Fibroblast of lung (primary cell): Measurements from ENCODE around the gene DPEP2. TPM values are rescaled to one million over a fixed set of nuclear protein-coding genes. Genes with fewer than 3 reads are reported as not detected.

ENCODE experiments used
- DNase-seq, 2 donors: peaks; one replicate each; pipeline versions ENCODE4 v3.0.0 to v3.0.0-alpha.2; 2010; ENCODE audit warnings: low read depth in 2 of 2
- H2AFZ ChIP-seq: 2 replicates; pipeline ENCODE4 v1.5.1; 2012; ENCODE audit warnings: low read length, control low read depth, inconsistent platforms
- H3K27ac ChIP-seq: 2 replicates; pipeline ENCODE4 v1.5.1; 2011; ENCODE audit warnings: low read length, control low read depth; ENCODE audit not compliant: insufficient read depth
- H3K27me3 ChIP-seq: 2 replicates; pipeline ENCODE4 v1.5.1; 2011; ENCODE audit warnings: mild to moderate bottlenecking, low read length; ENCODE audit not compliant: control insufficient read depth, insufficient read depth
- H3K36me3 ChIP-seq: 2 replicates; pipeline ENCODE4 v1.5.1; 2011; ENCODE audit warnings: low read length; ENCODE audit not compliant: control insufficient read depth, insufficient read depth
- H3K4me1 ChIP-seq: 2 replicates; pipeline ENCODE4 v1.5.1; 2011; ENCODE audit warnings: low read length; ENCODE audit not compliant: control insufficient read depth, insufficient read depth; ENCODE audit errors: extremely low read depth
- H3K4me2 ChIP-seq: 2 replicates; pipeline ENCODE4 v1.5.1; 2011; ENCODE audit warnings: low read length, control low read depth; ENCODE audit not compliant: insufficient read depth; ENCODE audit errors: extremely low read depth
- H3K4me3 ChIP-seq, 4 experiments: fragments of 200-600 bp in 1 of 4; sonication (generic) in 1 of 4; replicated peaks in 1 of 4; 2 replicates each; pipeline ENCODE4 v1.5.1; 2011 to 2016; ENCODE audit warnings: low read length in 4 of 4, low read depth in 3 of 4, mild to moderate bottlenecking in 3 of 4, control low read depth in 2 of 4, inconsistent platforms in 1 of 4, mixed read lengths in 1 of 4; ENCODE audit not compliant: insufficient read depth in 1 of 4; ENCODE audit errors: control extremely low read depth in 1 of 4
- H3K79me2 ChIP-seq: 2 replicates; pipeline ENCODE4 v1.5.1; 2012; ENCODE audit warnings: mild to moderate bottlenecking, low read length, inconsistent platforms; ENCODE audit not compliant: control insufficient read depth, insufficient read depth
- H3K9ac ChIP-seq: 2 replicates; pipeline ENCODE4 v1.5.1; 2011; ENCODE audit warnings: mild to moderate bottlenecking, low read length, control low read depth; ENCODE audit not compliant: insufficient read depth
- H3K9me3 ChIP-seq: 2 replicates; pipeline ENCODE4 v1.5.1; 2012; ENCODE audit warnings: low read depth, low read length; ENCODE audit not compliant: control insufficient read depth, insufficient read depth
- H4K20me1 ChIP-seq: 2 replicates; pipeline ENCODE4 v1.5.1; 2011; ENCODE audit warnings: low read length; ENCODE audit not compliant: control insufficient read depth, insufficient read depth; ENCODE audit errors: extremely low read depth
- CTCF ChIP-seq, 2 donors: IDR thresholded peaks in 1 of 2; conservative IDR thresholded peaks in 1 of 2; 1 replicate in 1 of 2; 2 replicates in 1 of 2; pipeline ENCODE4 v1.5.1; 2011 to 2012; ENCODE audit warnings: low read length in 2 of 2, control low read depth in 1 of 2, inconsistent platforms in 1 of 2, low read depth in 1 of 2, mild to moderate bottlenecking in 1 of 2
- EZH2 ChIP-seq: IDR thresholded peaks from 2 replicates; pipeline ENCODE4 v1.5.1; 2012; ENCODE audit warnings: low read length, control low read depth, mild to moderate bottlenecking; ENCODE audit errors: missing control alignments
- polyA plus RNA-seq, 2 donors: library from polyadenylated mRNA; depleted of rRNA in 1 of 2; stranded (reverse) in 1 of 2; unstranded in 1 of 2; fragments of >200 nt; gene quantifications; 2 replicates each; pipeline ENCODE4 v1.2.1, GENCODE V29; 2011 to 2012; ENCODE audit warnings: missing spikeins in 1 of 2
- total RNA-seq: library from RNA; depleted of rRNA; stranded (reverse); fragments of >200 nt; gene quantifications from 2 replicates; pipeline ENCODE4 v1.2.1, GENCODE V29; 2014

DPEP2 gene
- total and polyA plus RNA-seq, 2 donors (not counting 1 experiment from before 2014, with no cell fraction given): not detected

GRCh38 chr16:67969254-67970039 lies 29.8 kb downstream of the DPEP2 start:
- H3K4me2 ChIP-seq: peak overlapping the region; percentile 99

GRCh38 chr16:67968400-67969253 lies 30.7 kb downstream of the DPEP2 start, which contains the start of gene SLC12A4:
TSS of gene SLC12A4 (minus strand) at chr16:67968637. CDS start at chr16:67968553, 84 bp downstream.
- peaks cover 46% of the 10 kb centered on the region for H3K79me2 ChIP-seq
- peak within 1 kb of the TSS; percentile 44 to 99 (median 84) for H3K4me3 ChIP-seq
- H4K20me1 ChIP-seq: no peaks in the 10 kb centered on the region
- DNase-seq: peak; percentile 72 to 76
- H3K27me3 ChIP-seq: no peaks in the 10 kb centered on the region
- peaks cover 5% of the 10 kb centered on the region for H3K36me3 ChIP-seq
- no peak for TF ChIP-seq EZH2
- TF ChIP-seq CTCF (conservative IDR thresholded peaks at IDR 0.05 in 1 of 2, IDR thresholded peaks at IDR 0.05 in 1 of 2; ENCODE audit: low read depth in 1 of 2, low read length in 2 of 2): no peak
- peak within 1 kb of the TSS; percentile 92 for H3K9ac ChIP-seq
- H2AFZ ChIP-seq: peak within 1 kb of the TSS; percentile 90
- H3K9me3 ChIP-seq: no peaks in the 10 kb centered on the region
- H3K4me1 ChIP-seq: peaks cover 25% of the 10 kb centered on the region
- H3K27ac ChIP-seq: peak within 1 kb of the TSS; percentile 85
- H3K4me2 ChIP-seq: peak within 1 kb of the TSS; percentile 99

More at GRCh38 chr16:67969254-67970039, 29.8 kb downstream of the DPEP2 start:
- Histone ChIP-seq H3K9ac (peak overlapping the region; percentile 92), H3K27ac (no peak overlapping the region), H4K20me1 (no peaks in the 10 kb centered on the region), H3K36me3 (peaks cover 4% of the 10 kb centered on the region), H3K4me3 (peak overlapping the region; percentile 44 to 99 (median 74)), H3K4me1 (peaks cover 22% of the 10 kb centered on the region), H3K27me3 (no peaks in the 10 kb centered on the region), H3K9me3 (no peaks in the 10 kb centered on the region), H3K79me2 (peaks cover 38% of the 10 kb centered on the region), H2AFZ (peak overlapping the region; percentile 90)
- no peak for DNase-seq
- TF ChIP-seq CTCF (conservative IDR thresholded peaks at IDR 0.05 in 1 of 2, IDR thresholded peaks at IDR 0.05 in 1 of 2; ENCODE audit: low read depth in 1 of 2, low read length in 2 of 2) (no peak), EZH2 (no peak)

GRCh38 chr16:67967958-67968399 lies 31.3 kb downstream of the DPEP2 start:
- DNase-seq: peak; percentile 35 to 39
- Histone ChIP-seq H3K4me2 (peak overlapping the region; percentile 91), H2AFZ (no peak overlapping the region), H4K20me1 (no peaks in the 10 kb centered on the region), H3K4me3 (peak overlapping the region; percentile 44 to 99 (median 84)), H3K27ac (peak overlapping the region; percentile 85), H3K4me1 (peaks cover 25% of the 10 kb centered on the region), H3K9ac (peak overlapping the region; percentile 92), H3K9me3 (no peaks in the 10 kb centered on the region), H3K79me2 (peaks cover 52% of the 10 kb centered on the region), H3K27me3 (no peaks in the 10 kb centered on the region), H3K36me3 (peaks cover 5% of the 10 kb centered on the region)
- no peak for TF ChIP-seq EZH2
- TF ChIP-seq CTCF (conservative IDR thresholded peaks at IDR 0.05 in 1 of 2, IDR thresholded peaks at IDR 0.05 in 1 of 2; ENCODE audit: low read depth in 1 of 2, low read length in 2 of 2): no peak
